ENCODE measurements around the gene NR2F1-AS1.

GRCh38 chr5:93430118-93430517 is 150.9 kb downstream of the NR2F1-AS1 start:
- TF ChIP-seq FOS (IDR thresholded peaks at IDR 0.05; ENCODE audit: low read depth, low read length) (no peak), CTCF (conservative IDR thresholded peaks at IDR 0.05; ENCODE audit: low read depth, low read length) (no peak), RCOR1 (IDR thresholded peaks at IDR 0.05; ENCODE audit: insufficient replicate concordance, low read length) (no peak), CEBPB (IDR thresholded peaks at IDR 0.05; ENCODE audit: low read depth, low read length) (no peak), ELK1 (IDR thresholded peaks at IDR 0.05; ENCODE audit: borderline replicate concordance, low read depth, low read length) (no peak), POLR2A (IDR thresholded peaks at IDR 0.05; ENCODE audit: low read depth, low read length) (no peak), BHLHE40 (IDR thresholded peaks at IDR 0.05; ENCODE audit: low read depth, low read length) (no peak)

Measured in IMR-90 (cell line).